Measurements from ENCODE around the gene DCBLD1.

Gene DCBLD1

GRCh38 chr6:117484052-117484646 lies 1.7 kb downstream of the DCBLD1 start:
- Histone ChIP-seq H3K27ac (ENCODE audit: low read length) (no peak overlapping the region), H3K4me3 (ENCODE audit: low read length) (no peak overlapping the region), H3K4me1 (ENCODE audit: control insufficient read depth, insufficient read depth, low read length) (peaks cover 2% of the 10 kb centered on the region; the same call in 1 of the 2 replicates), H3K9me3 (ENCODE audit: control insufficient read depth, insufficient read depth, low read length) (no peaks in the 10 kb centered on the region), H3K27me3 (ENCODE audit: control insufficient read depth, insufficient read depth, low read length) (peaks cover 9% of the 10 kb centered on the region; the same call in 1 of the 2 replicates), H3K36me3 (ENCODE audit: control insufficient read depth, insufficient read depth, low read length) (no peaks in the 10 kb centered on the region)
- 100% methylated on average over 2 of the region's 8 CpGs for WGBS (ENCODE audit: insufficient coverage, insufficient read length)
- DNase-seq (ENCODE audit: low read depth, low spot score): no peak

- peaks cover 9% of the 10 kb centered on the region; the same call in 1 of the 2 replicates for H3K27me3 ChIP-seq (ENCODE audit: control insufficient read depth, insufficient read depth, low read length)
- DNase-seq (ENCODE audit: low read depth, low spot score): no peak
- H3K4me1 ChIP-seq (ENCODE audit: control insufficient read depth, insufficient read depth, low read length): peaks cover 2% of the 10 kb centered on the region; the same call in 1 of the 2 replicates
- no peaks in the 10 kb centered on the region for H3K9me3 ChIP-seq (ENCODE audit: control insufficient read depth, insufficient read depth, low read length)
- H3K27ac ChIP-seq (ENCODE audit: low read length): no peak overlapping the region
- H3K4me3 ChIP-seq (ENCODE audit: low read length): no peak overlapping the region
- no peaks in the 10 kb centered on the region for H3K36me3 ChIP-seq (ENCODE audit: control insufficient read depth, insufficient read depth, low read length)
Measured at GRCh38 chr6:117485433-117485832, 3.0 kb downstream of the DCBLD1 start.

- no peaks in the 10 kb centered on the region for H3K4me1 ChIP-seq (ENCODE audit: control insufficient read depth, insufficient read depth, low read length)
- no peak for DNase-seq (ENCODE audit: low read depth, low spot score)
- no peaks in the 10 kb centered on the region for H3K36me3 ChIP-seq (ENCODE audit: control insufficient read depth, insufficient read depth, low read length)
- H3K9me3 ChIP-seq (ENCODE audit: control insufficient read depth, insufficient read depth, low read length): no peaks in the 10 kb centered on the region
- H3K4me3 ChIP-seq (ENCODE audit: low read length): no peak overlapping the region
- no peak overlapping the region for H3K27ac ChIP-seq (ENCODE audit: low read length)
- no peaks in the 10 kb centered on the region for H3K27me3 ChIP-seq (ENCODE audit: control insufficient read depth, insufficient read depth, low read length)
- no CpG with 5 or more reads among the region's 7 CpGs for WGBS (ENCODE audit: insufficient coverage, insufficient read length)
Measured at GRCh38 chr6:117487821-117488220, 5.3 kb downstream of the DCBLD1 start.

- H3K4me3 ChIP-seq (ENCODE audit: low read length): no peak overlapping the region
- H3K4me1 ChIP-seq (ENCODE audit: control insufficient read depth, insufficient read depth, low read length): no peaks in the 10 kb centered on the region
- DNase-seq (ENCODE audit: low read depth, low spot score): no peak
- no peaks in the 10 kb centered on the region for H3K9me3 ChIP-seq (ENCODE audit: control insufficient read depth, insufficient read depth, low read length)
- no peak overlapping the region for H3K27ac ChIP-seq (ENCODE audit: low read length)
- no CpG with 5 or more reads among the region's 2 CpGs for WGBS (ENCODE audit: insufficient coverage, insufficient read length)
- H3K36me3 ChIP-seq (ENCODE audit: control insufficient read depth, insufficient read depth, low read length): no peaks in the 10 kb centered on the region
- no peaks in the 10 kb centered on the region for H3K27me3 ChIP-seq (ENCODE audit: control insufficient read depth, insufficient read depth, low read length)
Measured at GRCh38 chr6:117489003-117489402, 6.5 kb downstream of the DCBLD1 start.

- Histone ChIP-seq H3K27ac (ENCODE audit: low read length) (no peak overlapping the region), H3K9me3 (ENCODE audit: control insufficient read depth, insufficient read depth, low read length) (no peaks in the 10 kb centered on the region), H3K27me3 (ENCODE audit: control insufficient read depth, insufficient read depth, low read length) (no peaks in the 10 kb centered on the region), H3K4me3 (ENCODE audit: low read length) (no peak overlapping the region), H3K4me1 (ENCODE audit: control insufficient read depth, insufficient read depth, low read length) (no peaks in the 10 kb centered on the region), H3K36me3 (ENCODE audit: control insufficient read depth, insufficient read depth, low read length) (no peaks in the 10 kb centered on the region)
- DNase-seq (ENCODE audit: low read depth, low spot score): no peak
- no CpG with 5 or more reads among the region's 5 CpGs for WGBS (ENCODE audit: insufficient coverage, insufficient read length)
Measured at GRCh38 chr6:117491916-117492315, 9.4 kb downstream of the DCBLD1 start.

GRCh38 chr6:117493470-117493869 lies 11.0 kb downstream of the DCBLD1 start:
- Histone ChIP-seq H3K9me3 (ENCODE audit: control insufficient read depth, insufficient read depth, low read length) (no peaks in the 10 kb centered on the region), H3K36me3 (ENCODE audit: control insufficient read depth, insufficient read depth, low read length) (no peaks in the 10 kb centered on the region), H3K27ac (ENCODE audit: low read length) (no peak overlapping the region), H3K27me3 (ENCODE audit: control insufficient read depth, insufficient read depth, low read length) (no peaks in the 10 kb centered on the region), H3K4me3 (ENCODE audit: low read length) (no peak overlapping the region), H3K4me1 (ENCODE audit: control insufficient read depth, insufficient read depth, low read length) (no peaks in the 10 kb centered on the region)
- DNase-seq (ENCODE audit: low read depth, low spot score): no peak
- no CpG with 5 or more reads among the region's 2 CpGs for WGBS (ENCODE audit: insufficient coverage, insufficient read length)

GRCh38 chr6:117494283-117494682 lies 11.8 kb downstream of the DCBLD1 start:
- no peak for DNase-seq (ENCODE audit: low read depth, low spot score)
- no CpG with 5 or more reads among the region's 2 CpGs for WGBS (ENCODE audit: insufficient coverage, insufficient read length)
- Histone ChIP-seq H3K9me3 (ENCODE audit: control insufficient read depth, insufficient read depth, low read length) (no peaks in the 10 kb centered on the region), H3K36me3 (ENCODE audit: control insufficient read depth, insufficient read depth, low read length) (no peaks in the 10 kb centered on the region), H3K27ac (ENCODE audit: low read length) (no peak overlapping the region), H3K4me1 (ENCODE audit: control insufficient read depth, insufficient read depth, low read length) (no peaks in the 10 kb centered on the region), H3K27me3 (ENCODE audit: control insufficient read depth, insufficient read depth, low read length) (no peaks in the 10 kb centered on the region), H3K4me3 (ENCODE audit: low read length) (no peak overlapping the region)

- no CpG with 5 or more reads among the region's 3 CpGs for WGBS (ENCODE audit: insufficient coverage, insufficient read length)
- Histone ChIP-seq H3K4me3 (ENCODE audit: low read length) (no peak overlapping the region), H3K27ac (ENCODE audit: low read length) (no peak overlapping the region), H3K4me1 (ENCODE audit: control insufficient read depth, insufficient read depth, low read length) (no peaks in the 10 kb centered on the region), H3K27me3 (ENCODE audit: control insufficient read depth, insufficient read depth, low read length) (no peaks in the 10 kb centered on the region), H3K9me3 (ENCODE audit: control insufficient read depth, insufficient read depth, low read length) (no peaks in the 10 kb centered on the region), H3K36me3 (ENCODE audit: control insufficient read depth, insufficient read depth, low read length) (no peaks in the 10 kb centered on the region)
- no peak for DNase-seq (ENCODE audit: low read depth, low spot score)
Measured at GRCh38 chr6:117494694-117495318, 12.3 kb downstream of the DCBLD1 start.

GRCh38 chr6:117495425-117495824 lies 13.0 kb downstream of the DCBLD1 start:
- Histone ChIP-seq H3K9me3 (ENCODE audit: control insufficient read depth, insufficient read depth, low read length) (no peaks in the 10 kb centered on the region), H3K36me3 (ENCODE audit: control insufficient read depth, insufficient read depth, low read length) (no peaks in the 10 kb centered on the region), H3K27me3 (ENCODE audit: control insufficient read depth, insufficient read depth, low read length) (no peaks in the 10 kb centered on the region), H3K4me1 (ENCODE audit: control insufficient read depth, insufficient read depth, low read length) (no peaks in the 10 kb centered on the region), H3K27ac (ENCODE audit: low read length) (no peak overlapping the region), H3K4me3 (ENCODE audit: low read length) (no peak overlapping the region)
- DNase-seq (ENCODE audit: low read depth, low spot score): no peak

GRCh38 chr6:117495869-117496268 lies 13.4 kb downstream of the DCBLD1 start:
- H3K4me1 ChIP-seq (ENCODE audit: control insufficient read depth, insufficient read depth, low read length): no peaks in the 10 kb centered on the region
- no peaks in the 10 kb centered on the region for H3K36me3 ChIP-seq (ENCODE audit: control insufficient read depth, insufficient read depth, low read length)
- no peaks in the 10 kb centered on the region for H3K27me3 ChIP-seq (ENCODE audit: control insufficient read depth, insufficient read depth, low read length)
- no peak overlapping the region for H3K4me3 ChIP-seq (ENCODE audit: low read length)
- no peak overlapping the region for H3K27ac ChIP-seq (ENCODE audit: low read length)
- no peaks in the 10 kb centered on the region for H3K9me3 ChIP-seq (ENCODE audit: control insufficient read depth, insufficient read depth, low read length)
- no peak for DNase-seq (ENCODE audit: low read depth, low spot score)
- no CpG with 5 or more reads among the region's 2 CpGs for WGBS (ENCODE audit: insufficient coverage, insufficient read length)

GRCh38 chr6:117496383-117496990 lies 14.0 kb downstream of the DCBLD1 start:
- DNase-seq (ENCODE audit: low read depth, low spot score): no peak
- no peaks in the 10 kb centered on the region for H3K36me3 ChIP-seq (ENCODE audit: control insufficient read depth, insufficient read depth, low read length)
- no peak overlapping the region for H3K4me3 ChIP-seq (ENCODE audit: low read length)
- no peaks in the 10 kb centered on the region for H3K27me3 ChIP-seq (ENCODE audit: control insufficient read depth, insufficient read depth, low read length)
- no peaks in the 10 kb centered on the region for H3K9me3 ChIP-seq (ENCODE audit: control insufficient read depth, insufficient read depth, low read length)
- H3K27ac ChIP-seq (ENCODE audit: low read length): no peak overlapping the region
- no peaks in the 10 kb centered on the region for H3K4me1 ChIP-seq (ENCODE audit: control insufficient read depth, insufficient read depth, low read length)
- no CpG with 5 or more reads among the region's 1 CpG for WGBS (ENCODE audit: insufficient coverage, insufficient read length)
